ENCODE results near the gene ELOB.

DNA sequence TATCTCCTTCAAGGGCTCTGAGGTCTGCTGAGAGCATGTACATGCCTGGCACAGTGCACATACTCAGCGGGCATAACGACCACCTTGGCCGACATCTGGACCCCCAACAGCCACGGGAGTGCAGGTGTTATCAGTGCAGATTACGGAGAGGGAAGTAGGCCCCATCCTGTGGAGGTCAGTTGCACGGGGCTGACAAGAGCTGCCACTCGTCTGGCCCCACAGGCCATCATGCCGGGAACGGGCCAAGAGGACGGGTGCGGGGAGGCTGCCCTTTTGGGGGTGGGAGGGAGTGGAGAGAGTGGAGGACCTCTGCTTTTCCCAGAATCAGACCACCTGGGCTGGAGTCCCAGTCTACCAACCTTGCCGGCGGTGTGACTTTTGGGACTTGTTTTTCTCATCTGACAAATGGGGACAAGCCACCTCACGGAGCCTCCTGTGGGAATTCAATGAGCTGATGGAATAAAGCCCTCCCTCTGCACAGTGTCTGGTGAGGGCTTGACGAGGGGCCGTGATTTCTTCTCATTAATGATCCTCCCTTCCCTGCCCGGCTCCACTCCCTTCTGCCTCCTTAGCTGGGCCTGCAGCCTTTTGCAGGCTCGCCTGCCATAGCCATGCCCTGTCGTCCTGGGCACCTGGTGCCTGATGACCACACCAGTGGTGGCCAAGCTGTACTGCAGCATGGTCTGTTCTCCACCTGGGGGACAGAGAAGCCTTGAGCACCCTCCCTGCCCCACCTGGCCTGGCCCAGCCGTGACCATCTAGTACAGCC is 5.7 kb upstream of the ELOB start:
- TF ChIP-seq, protein P1, sequence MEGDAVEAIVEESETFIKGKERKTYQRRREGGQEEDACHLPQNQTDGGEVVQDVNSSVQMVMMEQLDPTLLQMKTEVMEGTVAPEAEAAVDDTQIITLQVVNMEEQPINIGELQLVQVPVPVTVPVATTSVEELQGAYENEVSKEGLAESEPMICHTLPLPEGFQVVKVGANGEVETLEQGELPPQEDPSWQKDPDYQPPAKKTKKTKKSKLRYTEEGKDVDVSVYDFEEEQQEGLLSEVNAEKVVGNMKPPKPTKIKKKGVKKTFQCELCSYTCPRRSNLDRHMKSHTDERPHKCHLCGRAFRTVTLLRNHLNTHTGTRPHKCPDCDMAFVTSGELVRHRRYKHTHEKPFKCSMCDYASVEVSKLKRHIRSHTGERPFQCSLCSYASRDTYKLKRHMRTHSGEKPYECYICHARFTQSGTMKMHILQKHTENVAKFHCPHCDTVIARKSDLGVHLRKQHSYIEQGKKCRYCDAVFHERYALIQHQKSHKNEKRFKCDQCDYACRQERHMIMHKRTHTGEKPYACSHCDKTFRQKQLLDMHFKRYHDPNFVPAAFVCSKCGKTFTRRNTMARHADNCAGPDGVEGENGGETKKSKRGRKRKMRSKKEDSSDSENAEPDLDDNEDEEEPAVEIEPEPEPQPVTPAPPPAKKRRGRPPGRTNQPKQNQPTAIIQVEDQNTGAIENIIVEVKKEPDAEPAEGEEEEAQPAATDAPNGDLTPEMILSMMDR (IDR thresholded peaks at IDR 0.05; ENCODE audit: poor library complexity), result no peak
- TF ChIP-seq EZH2phosphoT487 (IDR thresholded peaks at IDR 0.05; ENCODE audit: low read depth, severe bottlenecking, unreplicated experiment), result no peak

Data from hepatocyte (in vitro differentiated cells).